ENCODE data around the gene CNTNAP2. TPM values are rescaled to one million over a fixed set of nuclear protein-coding genes. Genes with fewer than 3 reads are reported as not detected.

The CNTNAP2 gene
- total RNA-seq, 1 experiment from 2014 or later, result 64.5 TPM

DNA sequence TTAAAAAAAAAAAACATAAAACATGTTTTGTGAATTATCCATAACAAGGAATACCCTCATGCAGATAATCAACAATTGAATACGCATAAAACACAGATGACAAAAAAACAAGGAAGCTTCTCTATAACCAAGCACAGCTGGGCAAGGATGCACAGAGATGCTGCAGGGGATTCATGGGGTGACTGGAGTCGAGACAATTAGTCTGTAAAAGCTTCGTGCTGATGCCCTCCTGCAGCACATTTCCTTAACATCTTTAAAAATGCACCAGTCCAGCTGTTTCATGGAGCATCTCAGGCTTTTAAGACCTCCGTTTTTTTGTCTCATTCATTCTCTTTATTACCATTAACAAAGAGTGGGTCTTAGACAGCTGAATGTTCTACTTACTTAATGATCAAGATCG is 1680.0 kb downstream of the CNTNAP2 start:
- no peak for DNase-seq
- Histone ChIP-seq H2BK120ac (ENCODE audit: low read depth, low read length, poor library complexity, severe bottlenecking) (no peak overlapping the region), H3K27me3 (ENCODE audit: insufficient read depth, low read length) (no peaks in the 10 kb centered on the region)

More for the DNA sequence above, 1680.0 kb downstream of the CNTNAP2 start:
- H3K23me2 ChIP-seq (ENCODE audit: insufficient read length, low read depth, low read length, poor library complexity, severe bottlenecking), result no peaks in the 10 kb centered on the region
- no peak overlapping the region for H3K4me3 Mint-ChIP-seq
- H3K27me3 Mint-ChIP-seq (ENCODE audit: low read depth), result no peaks in the 10 kb centered on the region
- no peak overlapping the region for H4K91ac ChIP-seq (ENCODE audit: insufficient read length, low read depth, low read length)
- H3K4ac ChIP-seq (ENCODE audit: low read depth, low read length), result no peak overlapping the region
- H3K4me1 Mint-ChIP-seq, result peaks cover 6 to 9% of the 10 kb centered on the region in 2 experiments
- H3K23ac ChIP-seq (ENCODE audit: insufficient read length, low read depth, low read length), result no peak overlapping the region
- no peaks in the 10 kb centered on the region for H4K20me1 ChIP-seq (ENCODE audit: control insufficient read depth, insufficient read depth, insufficient read length)
- H4K5ac ChIP-seq (ENCODE audit: insufficient read length, low read depth, low read length), result no peak overlapping the region
- 0 out of 7 replicates have a peak, but pooled peaks cover 0 to 1% (median 0%) of the 10 kb centered on the region in 3 experiments for H3K36me3 Mint-ChIP-seq (ENCODE audit: insufficient read depth in 1 of 3, low read depth in 3 of 3)
- H2AFZ ChIP-seq (ENCODE audit: low read length), result no peak overlapping the region
- H2BK15ac ChIP-seq (ENCODE audit: low read depth, low read length), result no peak overlapping the region
- no peak for TF ChIP-seq CTCF (conservative IDR thresholded peaks at IDR 0.05)
- H3K18ac ChIP-seq (ENCODE audit: insufficient read length, low read depth, low read length), result no peak overlapping the region
- H3K14ac ChIP-seq (ENCODE audit: insufficient read depth, low read length), result no peak overlapping the region
- H2AK5ac ChIP-seq (ENCODE audit: insufficient read length, low read length), result no peak overlapping the region
- WGBS (ENCODE audit: extremely low coverage, insufficient read length, low lambda C conversion rate), result no CpG with 5 or more reads among the region's 5 CpGs
- no peak overlapping the region for H2BK5ac ChIP-seq (ENCODE audit: insufficient read length, low read length)
- no peak overlapping the region for H3K9ac ChIP-seq (ENCODE audit: extremely low read depth, insufficient read length, low read length)
- H3K4me1 ChIP-seq (ENCODE audit: insufficient read depth, low read length), result no peaks in the 10 kb centered on the region
- H2BK20ac ChIP-seq (ENCODE audit: low read depth, low read length, poor library complexity, severe bottlenecking), result no peak overlapping the region
- no peak overlapping the region for H3K27ac Mint-ChIP-seq
- no peaks in the 10 kb centered on the region for H3K9me3 ChIP-seq (ENCODE audit: control insufficient read depth, low read depth, low read length)
- no peak overlapping the region for H4K8ac ChIP-seq (replicated peaks; ENCODE audit: insufficient read length, low read depth, low read length)
- peaks cover 0 to 2% of the 10 kb centered on the region in 2 experiments; a peak in 2 of 5 replicates for H3K9me3 Mint-ChIP-seq
- H2BK12ac ChIP-seq (ENCODE audit: insufficient read length, low read depth, low read length), result no peak overlapping the region
- H3K79me2 ChIP-seq (ENCODE audit: insufficient read depth, low read length), result no peaks in the 10 kb centered on the region
- no peak overlapping the region for H3T11ph ChIP-seq (ENCODE audit: low read length)
- H3K27ac ChIP-seq (ENCODE audit: insufficient read length, low read depth, low read length), result no peak overlapping the region
- no peaks in the 10 kb centered on the region for H3K79me1 ChIP-seq (ENCODE audit: insufficient read depth, low read depth, low read length, poor library complexity, severe bottlenecking)
- no peak overlapping the region for H3K56ac ChIP-seq (ENCODE audit: insufficient read length, low read depth, low read length)
- H3K4me2 ChIP-seq (ENCODE audit: insufficient read depth, insufficient read length, low read length), result no peak overlapping the region
